ENCODE measurements around the gene SIGLEC11.
A peak's percentile ranks its signal among the peaks of the same experiment; 100 is the strongest.

SIGLEC11 gene

DNA sequence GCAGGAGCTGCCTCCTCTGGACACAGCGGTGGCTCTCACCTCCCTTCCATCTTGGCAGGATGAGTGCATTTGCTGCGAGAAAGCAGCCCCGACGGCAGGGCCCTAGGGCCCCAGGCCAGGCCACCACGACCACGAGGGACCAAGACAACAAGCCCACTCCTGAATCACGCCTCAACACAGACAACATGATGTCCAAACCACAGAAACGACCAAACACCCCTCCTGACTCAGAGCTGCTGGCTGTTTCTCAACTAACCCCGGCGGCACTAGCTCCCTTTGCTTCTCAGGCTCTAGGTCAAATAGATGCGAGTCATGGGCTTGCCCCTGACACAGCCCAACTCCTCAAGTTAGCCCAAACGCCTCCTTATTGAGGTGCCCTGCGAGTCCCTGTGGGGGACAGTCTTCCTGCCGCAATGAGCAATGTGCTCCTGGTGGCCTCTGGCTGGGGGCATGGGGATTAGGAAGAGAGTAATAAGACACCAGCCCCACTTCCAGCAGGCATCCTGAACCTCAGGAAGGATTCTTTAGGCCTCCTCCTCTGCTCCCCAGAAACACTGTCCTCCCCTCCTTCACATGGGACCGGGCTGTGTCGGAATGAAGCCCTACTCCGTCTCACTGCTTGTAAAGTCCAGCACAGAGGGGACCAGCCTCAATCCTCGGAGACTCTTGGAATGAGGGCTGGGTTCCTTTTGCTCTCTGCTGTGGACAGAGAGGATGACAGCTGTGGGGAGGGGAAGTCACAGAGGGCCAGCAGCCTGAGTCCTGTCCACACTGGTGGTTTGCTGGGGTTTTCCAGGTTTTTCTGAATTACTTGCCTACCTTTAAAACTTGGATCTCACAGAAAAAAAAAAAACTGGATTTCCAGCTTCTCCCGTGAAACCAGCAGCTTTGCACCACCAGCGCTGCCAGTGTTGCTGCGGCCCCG, 38.8 kb downstream of the SIGLEC11 start:
- peaks cover 37% of the 10 kb centered on the region for H3K4me1 ChIP-seq (ENCODE audit: control insufficient read depth, insufficient read depth, low read length)
- peak overlapping the region; percentile 34 for H3K9ac ChIP-seq (ENCODE audit: low read depth, low read length)

DNA sequence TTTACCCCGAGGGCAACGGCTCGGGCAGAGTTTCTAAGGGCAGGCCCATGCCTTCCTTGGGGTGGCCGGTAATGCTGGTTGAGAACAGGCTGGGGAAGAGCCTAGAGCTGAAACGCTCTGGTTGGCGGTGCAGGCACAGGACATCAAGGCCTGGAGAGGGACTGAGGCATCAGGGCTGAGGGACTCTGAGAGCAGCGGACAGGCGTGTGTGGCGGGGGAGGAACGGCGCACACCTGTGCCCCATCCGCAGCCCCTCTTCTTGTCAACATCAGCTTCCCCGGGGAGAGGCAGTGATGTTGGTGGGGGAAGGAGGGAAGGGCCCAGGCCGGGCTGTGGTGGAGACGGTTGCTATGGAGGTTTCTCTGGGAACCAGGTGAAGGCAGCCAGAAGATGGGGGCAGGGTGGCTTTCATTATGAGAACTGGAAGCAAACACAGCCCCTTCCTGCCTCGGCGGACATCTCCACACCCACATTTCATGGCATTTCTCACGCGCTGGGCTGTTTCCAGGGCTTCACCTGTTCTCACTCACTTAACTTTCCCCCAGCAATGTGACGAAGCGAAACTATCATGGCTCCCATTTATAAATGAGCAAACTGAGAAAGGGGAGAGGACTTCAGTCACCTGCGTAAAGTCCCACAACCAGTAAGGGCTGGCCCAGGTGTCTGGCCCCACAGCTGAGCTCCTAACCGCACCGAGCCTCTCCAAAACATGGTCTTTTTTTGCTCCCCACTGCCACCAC, 40.2 kb downstream of the SIGLEC11 start:
- Histone ChIP-seq H3K36me3 (ENCODE audit: insufficient read depth, low read length) (peaks cover 51% of the 10 kb centered on the region), H3K9me3 (replicated peaks; ENCODE audit: low read length) (no peaks in the 10 kb centered on the region), H3K27me3 (ENCODE audit: control insufficient read depth, insufficient read depth, low read length) (no peaks in the 10 kb centered on the region), H3K4me1 (ENCODE audit: control insufficient read depth, insufficient read depth, low read length) (peaks cover 37% of the 10 kb centered on the region), H3K9ac (ENCODE audit: low read depth, low read length) (no peak overlapping the region), H3K4me3 (ENCODE audit: low read length) (no peak overlapping the region), H3K4me2 (ENCODE audit: low read length) (no peak overlapping the region)

More for the DNA sequence above, 38.8 kb downstream of the SIGLEC11 start:
- H3K27me3 ChIP-seq (ENCODE audit: control insufficient read depth, insufficient read depth, low read length) = no peaks in the 10 kb centered on the region
- H3K9me3 ChIP-seq (replicated peaks; ENCODE audit: low read length) = no peaks in the 10 kb centered on the region
- H3K4me2 ChIP-seq (ENCODE audit: low read length) = peak overlapping the region; percentile 63
- H3K36me3 ChIP-seq (ENCODE audit: insufficient read depth, low read length) = peaks cover 49% of the 10 kb centered on the region
- H3K4me3 ChIP-seq (ENCODE audit: low read length) = peak overlapping the region; percentile 35

DNA sequence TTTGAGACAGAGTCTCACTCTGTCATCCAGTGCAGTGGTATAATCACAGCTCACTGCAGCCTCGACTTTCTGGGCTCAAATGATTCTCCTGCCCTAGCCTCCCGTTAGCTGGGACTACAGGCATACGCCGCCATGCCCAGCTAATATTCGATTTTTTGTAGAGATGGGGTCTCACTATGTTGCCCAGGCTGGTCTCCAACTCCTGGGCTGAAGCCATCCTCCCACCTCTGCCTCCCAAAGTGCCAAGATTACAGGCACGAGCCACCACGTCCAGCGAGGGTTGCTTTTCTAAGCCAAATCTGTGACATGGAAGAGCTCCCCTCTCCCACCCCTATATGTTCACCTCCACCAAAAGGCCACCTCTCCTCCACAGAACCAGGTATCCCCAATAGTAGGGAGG, 42.9 kb downstream of the SIGLEC11 start:
- Histone ChIP-seq H3K9ac (ENCODE audit: low read depth, low read length) (no peak overlapping the region), H3K36me3 (ENCODE audit: insufficient read depth, low read length) (peaks cover 50% of the 10 kb centered on the region)

DNA sequence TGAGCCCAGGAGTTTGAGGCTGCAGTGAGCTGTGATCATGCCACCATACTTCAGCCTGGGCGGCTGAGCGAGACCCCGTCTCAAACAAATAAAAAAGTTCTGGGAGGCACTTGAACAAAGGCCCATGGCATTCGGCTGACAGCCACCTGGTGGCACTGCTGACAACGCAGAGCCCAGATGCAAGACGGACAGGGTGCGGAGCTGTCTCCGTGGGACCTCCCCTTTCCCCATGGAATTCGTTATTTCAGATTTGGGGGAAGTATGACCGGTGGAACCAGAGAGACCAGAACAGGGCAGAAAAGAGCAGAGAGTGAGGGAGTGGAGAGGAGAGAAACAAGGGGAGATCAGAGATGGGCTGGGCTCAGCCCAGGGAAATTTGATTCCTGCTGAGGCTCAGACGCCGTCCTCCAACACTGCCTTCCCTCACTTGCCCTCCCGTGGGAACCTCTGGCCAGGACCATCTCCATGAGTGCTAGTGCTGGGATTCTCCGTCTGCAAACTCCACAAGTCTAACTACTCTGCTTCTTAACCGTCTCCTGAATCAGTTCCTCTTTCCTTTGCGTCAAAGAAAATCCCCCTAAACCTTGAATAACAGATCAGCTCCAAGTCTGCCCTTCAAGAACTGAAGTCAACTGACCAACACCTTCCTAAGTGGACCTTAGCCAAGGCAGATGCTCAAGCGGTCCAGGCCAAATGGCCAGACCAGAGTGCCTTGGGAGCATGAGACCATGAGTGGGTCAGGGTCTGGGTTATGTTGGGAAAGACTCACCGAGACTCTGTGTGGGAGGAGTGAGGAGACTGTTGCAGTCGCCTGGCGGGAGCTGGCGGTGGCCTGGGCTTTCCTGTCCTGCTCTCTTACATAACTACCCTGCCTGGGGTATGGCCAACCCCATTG, 43.9 kb downstream of the SIGLEC11 start:
- Histone ChIP-seq H3K4me2 (ENCODE audit: low read length) (no peak overlapping the region), H3K4me3 (ENCODE audit: low read length) (no peak overlapping the region), H3K27me3 (ENCODE audit: control insufficient read depth, insufficient read depth, low read length) (no peaks in the 10 kb centered on the region), H3K4me1 (ENCODE audit: control insufficient read depth, insufficient read depth, low read length) (peaks cover 8% of the 10 kb centered on the region), H3K36me3 (ENCODE audit: insufficient read depth, low read length) (peaks cover 56% of the 10 kb centered on the region), H3K9ac (ENCODE audit: low read depth, low read length) (no peak overlapping the region), H3K9me3 (replicated peaks; ENCODE audit: low read length) (no peaks in the 10 kb centered on the region)

More for the DNA sequence above, 42.9 kb downstream of the SIGLEC11 start:
- Histone ChIP-seq H3K4me1 (ENCODE audit: control insufficient read depth, insufficient read depth, low read length) (peaks cover 19% of the 10 kb centered on the region), H3K9me3 (replicated peaks; ENCODE audit: low read length) (no peaks in the 10 kb centered on the region), H3K4me2 (ENCODE audit: low read length) (no peak overlapping the region), H3K27me3 (ENCODE audit: control insufficient read depth, insufficient read depth, low read length) (no peaks in the 10 kb centered on the region), H3K4me3 (ENCODE audit: low read length) (no peak overlapping the region)

- no peak overlapping the region for H3K9ac ChIP-seq (ENCODE audit: low read depth, low read length)
- H3K4me1 ChIP-seq (ENCODE audit: control insufficient read depth, insufficient read depth, low read length) = no peaks in the 10 kb centered on the region
- H3K4me3 ChIP-seq (ENCODE audit: low read length) = no peak overlapping the region
- H3K36me3 ChIP-seq (ENCODE audit: insufficient read depth, low read length) = peaks cover 55% of the 10 kb centered on the region
- H3K4me2 ChIP-seq (ENCODE audit: low read length) = no peak overlapping the region
- H3K9me3 ChIP-seq (replicated peaks; ENCODE audit: low read length) = no peaks in the 10 kb centered on the region
- no peaks in the 10 kb centered on the region for H3K27me3 ChIP-seq (ENCODE audit: control insufficient read depth, insufficient read depth, low read length)
These were observed 45.7 kb downstream of the SIGLEC11 start for GRCh38 chr19:49915271-49915670.

- H3K27me3 ChIP-seq (ENCODE audit: control insufficient read depth, insufficient read depth, low read length) = no peaks in the 10 kb centered on the region
- H3K9me3 ChIP-seq (replicated peaks; ENCODE audit: low read length) = no peaks in the 10 kb centered on the region
- no peak overlapping the region for H3K4me2 ChIP-seq (ENCODE audit: low read length)
- H3K9ac ChIP-seq (ENCODE audit: low read depth, low read length) = no peak overlapping the region
- H3K4me3 ChIP-seq (ENCODE audit: low read length) = no peak overlapping the region
- no peaks in the 10 kb centered on the region for H3K4me1 ChIP-seq (ENCODE audit: control insufficient read depth, insufficient read depth, low read length)
- peaks cover 59% of the 10 kb centered on the region for H3K36me3 ChIP-seq (ENCODE audit: insufficient read depth, low read length)
These were observed 47.3 kb downstream of the SIGLEC11 start for GRCh38 chr19:49913720-49914119.

GRCh38 chr19:49912965-49913685, 47.8 kb downstream of the SIGLEC11 start:
- Histone ChIP-seq H3K9ac (ENCODE audit: low read depth, low read length) (no peak overlapping the region), H3K4me1 (ENCODE audit: control insufficient read depth, insufficient read depth, low read length) (no peaks in the 10 kb centered on the region), H3K4me3 (ENCODE audit: low read length) (no peak overlapping the region), H3K27me3 (ENCODE audit: control insufficient read depth, insufficient read depth, low read length) (no peaks in the 10 kb centered on the region), H3K4me2 (ENCODE audit: low read length) (no peak overlapping the region), H3K36me3 (ENCODE audit: insufficient read depth, low read length) (peaks cover 60% of the 10 kb centered on the region), H3K9me3 (replicated peaks; ENCODE audit: low read length) (no peaks in the 10 kb centered on the region)

DNA sequence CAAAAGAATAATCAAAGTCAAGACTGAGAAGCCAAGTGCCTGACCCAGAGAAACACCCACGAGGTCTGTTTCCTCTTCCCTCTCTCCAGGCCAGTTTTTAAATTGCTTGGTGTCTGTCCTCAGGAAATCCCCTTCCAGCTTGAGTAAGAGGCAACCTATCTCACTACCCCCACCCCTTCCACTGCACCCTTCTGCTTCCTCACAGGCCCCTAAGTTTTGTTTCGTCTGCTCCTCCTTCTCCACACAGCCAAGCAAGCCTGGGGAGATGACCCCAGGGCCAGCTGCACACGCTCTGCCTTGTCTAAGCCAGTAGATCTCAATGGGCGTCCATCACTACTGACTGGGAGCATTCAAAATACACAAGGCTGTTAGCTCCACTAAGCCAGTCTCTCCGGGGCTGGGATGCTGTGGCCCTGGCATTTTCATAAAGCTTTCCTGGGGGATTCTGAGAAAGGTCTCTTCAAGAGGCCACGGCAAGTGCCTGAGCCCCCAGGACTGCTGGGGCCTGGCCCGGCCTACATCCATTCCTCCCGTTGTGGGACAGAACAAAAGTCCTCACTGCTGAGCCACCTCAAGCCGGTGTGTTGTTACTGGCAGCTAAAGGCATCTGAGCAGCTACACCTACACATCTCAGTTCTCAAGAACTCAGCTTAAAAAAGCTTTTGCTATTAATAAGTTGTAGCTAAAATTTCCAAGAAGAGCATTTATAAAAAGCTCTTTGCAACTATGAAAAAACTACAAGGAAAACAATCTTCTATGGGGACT, 49.4 kb downstream of the SIGLEC11 start:
- no peaks in the 10 kb centered on the region for H3K27me3 ChIP-seq (ENCODE audit: control insufficient read depth, insufficient read depth, low read length)
- no peak overlapping the region for H3K9ac ChIP-seq (ENCODE audit: low read depth, low read length)
- peaks cover 60% of the 10 kb centered on the region for H3K36me3 ChIP-seq (ENCODE audit: insufficient read depth, low read length)
- no peak overlapping the region for H3K4me2 ChIP-seq (ENCODE audit: low read length)
- no peak overlapping the region for H3K4me3 ChIP-seq (ENCODE audit: low read length)
- H3K4me1 ChIP-seq (ENCODE audit: control insufficient read depth, insufficient read depth, low read length) = no peaks in the 10 kb centered on the region
- no peaks in the 10 kb centered on the region for H3K9me3 ChIP-seq (replicated peaks; ENCODE audit: low read length)

- no peak overlapping the region for H3K4me2 ChIP-seq (ENCODE audit: low read length)
- no peaks in the 10 kb centered on the region for H3K27me3 ChIP-seq (ENCODE audit: control insufficient read depth, insufficient read depth, low read length)
These were observed 50.8 kb downstream of the SIGLEC11 start for GRCh38 chr19:49910179-49910578.

More at GRCh38 chr19:49910179-49910578, 50.8 kb downstream of the SIGLEC11 start:
- no peaks in the 10 kb centered on the region for H3K9me3 ChIP-seq (replicated peaks; ENCODE audit: low read length)
- no peak overlapping the region for H3K4me3 ChIP-seq (ENCODE audit: low read length)
- no peak overlapping the region for H3K9ac ChIP-seq (ENCODE audit: low read depth, low read length)
- peaks cover 55% of the 10 kb centered on the region for H3K36me3 ChIP-seq (ENCODE audit: insufficient read depth, low read length)
- no peaks in the 10 kb centered on the region for H3K4me1 ChIP-seq (ENCODE audit: control insufficient read depth, insufficient read depth, low read length)
